Measurements from ENCODE around the gene CDK8.

The CDK8 gene

DNA sequence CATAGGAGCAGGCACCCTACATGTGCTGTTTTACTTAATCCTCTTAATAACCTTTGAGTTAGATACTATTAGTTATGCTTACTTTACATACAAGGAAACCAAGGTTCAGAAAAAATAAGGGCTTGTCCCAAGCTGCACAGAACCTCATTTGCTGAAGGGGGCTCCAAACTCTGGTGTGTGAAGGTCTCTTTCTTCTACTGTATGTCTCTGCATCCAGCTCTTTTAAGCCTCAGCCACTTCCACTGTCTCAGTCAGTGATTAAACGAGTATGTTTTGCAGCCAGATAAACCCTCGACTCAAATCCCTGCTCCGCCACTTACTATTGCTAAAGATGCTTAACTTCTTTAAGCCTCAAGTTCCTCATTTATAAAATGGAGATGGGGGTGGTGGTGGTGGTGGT, 191.2 kb downstream of the CDK8 start:
- no peak for DNase-seq (ENCODE audit: low read depth)

DNA sequence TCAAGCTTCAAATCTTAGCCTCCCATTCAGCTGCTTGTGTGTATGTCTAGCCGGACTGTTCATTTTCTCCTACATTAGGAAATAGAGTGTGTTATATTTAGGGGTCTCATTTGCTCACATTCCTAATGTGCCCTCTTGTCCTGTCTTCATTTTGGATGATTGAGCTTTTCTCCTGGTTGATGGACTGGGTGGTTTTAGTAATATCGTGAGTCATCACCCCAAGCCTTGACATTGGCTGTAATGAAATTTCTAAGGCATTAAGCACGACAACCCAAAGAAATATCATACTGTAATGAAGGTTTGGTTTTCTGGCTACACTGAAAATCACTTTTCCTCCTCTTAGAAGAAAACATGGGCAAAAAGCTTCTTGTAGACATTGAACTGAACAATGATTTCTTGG, 192.8 kb downstream of the CDK8 start:
- DNase-seq (ENCODE audit: low read depth), result no peak

DNA sequence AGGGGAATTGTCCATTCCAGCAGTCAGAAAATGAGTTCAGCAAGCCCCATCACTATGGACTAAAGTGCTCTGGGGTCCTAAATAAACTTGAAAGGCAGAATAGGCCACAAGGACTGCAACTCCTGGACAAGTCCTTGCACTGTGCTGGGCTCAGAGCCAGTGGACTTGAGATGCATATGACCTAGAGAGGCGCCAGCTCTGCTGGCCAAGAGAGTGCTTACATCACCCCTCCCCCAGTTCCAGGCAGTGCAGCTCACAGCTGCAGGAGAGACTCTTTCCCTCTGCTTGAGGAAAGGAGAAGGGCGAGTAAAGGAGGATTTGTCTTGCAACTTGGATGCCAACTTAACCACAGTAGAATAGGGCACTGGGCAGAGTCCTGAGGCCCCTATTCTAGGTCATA, 194.1 kb downstream of the CDK8 start:
- DNase-seq (ENCODE audit: low read depth), result no peak

DNA sequence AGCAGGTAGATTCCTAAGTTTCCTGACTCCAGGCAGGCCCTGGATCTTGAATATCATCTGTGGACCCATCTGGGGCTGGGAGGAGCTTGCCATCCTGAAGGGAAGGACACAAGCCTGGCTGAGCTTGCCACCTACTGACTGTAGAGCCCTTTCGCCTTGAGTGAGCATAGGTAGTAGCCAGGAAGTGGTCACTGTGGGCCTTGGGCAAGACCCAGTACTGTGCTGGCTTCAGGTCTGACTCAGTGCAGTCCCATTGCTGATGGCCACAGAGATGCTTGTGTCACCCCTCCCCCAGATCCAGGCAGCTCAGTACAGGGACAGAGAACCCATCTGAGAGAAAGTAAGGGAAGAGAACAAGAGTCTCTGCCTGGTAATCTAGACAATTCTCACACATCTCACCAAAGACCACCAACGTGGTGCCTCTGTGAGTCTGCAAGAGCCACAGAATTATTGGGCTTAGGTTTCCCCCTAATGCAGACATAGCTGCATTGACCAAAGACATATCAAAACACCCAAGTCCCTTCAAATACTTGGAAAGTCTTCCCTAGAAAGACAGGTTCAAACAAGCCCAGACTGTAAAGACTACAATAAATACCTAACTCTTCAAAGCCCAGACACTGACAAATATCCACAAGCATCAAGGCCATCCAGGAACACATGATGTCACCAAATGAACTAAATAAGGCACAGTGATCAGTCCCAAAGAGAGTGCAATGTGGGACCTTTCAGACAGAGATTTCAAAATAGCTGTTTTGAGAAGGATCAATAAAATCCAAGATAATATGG, 195.3 kb downstream of the CDK8 start:
- DNase-seq (ENCODE audit: low read depth), result no peak

Data from CMK (cell line).